HG03558 (cell line): ENCODE measurements around the gene HSPD1.
A peak's percentile ranks its signal among the peaks of the same experiment; 100 is the strongest.

Experiments
- ATAC-seq: cut with Tn5 transposase; IDR thresholded peaks from one replicate; pipeline ENCODE4 v1.9.1; 2021; ENCODE audit warnings: moderate number of reproducible peaks; ENCODE audit not compliant: unreplicated experiment; ENCODE audit errors: extremely low read depth

Gene HSPD1

DNA sequence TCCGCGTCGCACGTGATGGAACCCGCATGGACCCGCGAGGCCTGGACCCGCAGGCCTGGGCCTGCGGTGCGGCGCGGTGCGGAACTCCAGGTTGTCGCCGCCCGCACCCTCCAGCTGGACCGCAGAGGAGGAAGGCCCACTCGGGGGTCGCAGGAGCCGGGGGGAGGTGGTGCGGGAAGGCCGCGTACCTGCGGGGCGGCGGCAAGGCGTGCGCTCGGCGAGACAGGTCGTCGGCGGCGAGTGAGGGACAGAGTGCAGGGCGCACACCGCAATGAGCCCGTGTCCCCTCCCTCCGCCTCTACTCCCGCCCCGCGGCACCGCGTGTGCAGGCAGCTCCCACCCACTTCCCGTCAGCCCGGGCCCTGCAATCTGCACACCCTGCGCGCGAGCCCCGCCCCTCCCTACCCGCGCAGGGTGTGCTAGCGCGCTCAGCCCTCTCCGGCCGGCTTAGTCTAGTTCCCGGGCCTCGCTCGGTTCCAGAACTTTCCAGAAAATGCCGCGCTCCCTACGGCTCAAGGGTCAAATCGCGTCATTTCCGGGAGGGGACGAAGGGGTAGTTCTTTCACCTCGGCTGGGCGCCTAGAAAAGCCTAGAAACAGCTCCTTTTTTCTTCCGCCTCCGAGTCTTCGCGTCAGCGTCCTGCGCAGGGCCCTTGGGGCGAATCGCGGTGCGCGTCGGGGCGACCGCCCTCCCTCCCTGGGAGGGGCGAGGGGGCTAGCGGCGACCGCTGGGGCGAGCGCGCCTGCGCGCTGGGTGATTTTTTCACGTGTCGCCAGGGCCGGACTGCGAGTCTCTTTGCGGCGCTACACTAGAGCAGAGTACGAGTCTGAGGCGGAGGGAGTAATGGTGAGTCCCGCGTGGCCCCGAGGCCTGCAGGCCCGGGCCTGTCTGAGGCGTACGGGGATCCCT lies at the start of gene HSPD1, which contains the start of gene HSPE1:
TSS of gene HSPD1 (minus strand) at position 247 of the 909 bp plus-strand sequence. CDS start 992 bp downstream, outside the sequence.
TSS of gene HSPE1 (plus strand) at position 786 of the 909 bp plus-strand sequence. CDS start at position 844, 58 bp downstream.
- peak; percentile 72 for ATAC-seq

DNA sequence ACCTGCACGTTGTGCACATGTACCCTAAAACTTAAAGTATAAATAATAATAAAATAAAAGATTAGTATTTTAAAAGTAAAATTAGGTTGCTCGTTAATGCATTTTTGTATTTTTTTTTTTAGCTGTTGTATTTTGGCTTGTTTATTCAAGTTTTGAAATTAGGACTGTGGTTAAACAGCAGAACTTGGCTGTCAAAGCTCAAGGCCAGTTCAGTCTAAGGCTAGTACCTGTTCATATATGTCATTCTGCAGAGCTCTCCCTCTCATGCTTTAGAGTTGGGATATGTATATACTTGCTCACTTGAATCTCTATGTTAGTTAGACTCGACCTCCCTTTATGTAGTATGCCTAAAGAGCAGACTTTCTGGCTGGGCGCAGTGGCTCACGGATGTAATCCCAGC lies 48.9 kb upstream of the HSPD1 start:
- ATAC-seq = no peak

DNA sequence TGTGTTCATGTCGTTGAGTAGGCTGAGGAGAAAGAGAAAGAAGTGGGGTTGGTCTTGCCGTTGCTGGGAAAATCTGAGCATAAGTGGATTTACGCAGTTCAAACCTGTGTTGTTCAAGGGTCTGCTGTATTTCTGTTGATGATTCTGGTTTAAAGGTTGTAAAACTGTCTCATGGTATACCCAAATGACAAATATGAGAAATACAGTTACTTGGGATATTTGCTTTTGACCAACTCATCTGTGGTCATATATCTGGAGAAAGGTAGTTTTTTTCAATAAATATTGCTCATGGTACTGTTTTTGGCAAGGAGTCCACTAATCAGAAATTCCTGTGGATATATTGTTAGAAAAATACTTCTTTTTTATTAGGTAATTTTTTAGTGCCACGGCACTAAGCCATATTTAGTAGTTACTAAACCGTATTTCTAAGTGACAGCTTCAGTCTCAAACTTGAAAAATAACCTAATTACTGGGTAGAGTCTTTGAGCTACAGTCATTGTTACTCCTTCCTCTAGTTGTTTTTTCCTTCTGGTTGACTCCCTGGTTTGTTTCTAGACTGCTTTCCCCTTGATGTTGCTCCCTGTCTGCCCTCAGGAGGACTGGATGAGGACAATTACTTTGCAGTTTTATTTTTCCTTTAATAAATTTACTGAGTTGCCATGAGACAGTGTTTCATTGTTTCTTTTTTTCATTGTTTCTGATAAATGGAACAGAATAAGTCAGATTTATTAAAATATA lies 47.7 kb upstream of the HSPD1 start:
- no peak for ATAC-seq

DNA sequence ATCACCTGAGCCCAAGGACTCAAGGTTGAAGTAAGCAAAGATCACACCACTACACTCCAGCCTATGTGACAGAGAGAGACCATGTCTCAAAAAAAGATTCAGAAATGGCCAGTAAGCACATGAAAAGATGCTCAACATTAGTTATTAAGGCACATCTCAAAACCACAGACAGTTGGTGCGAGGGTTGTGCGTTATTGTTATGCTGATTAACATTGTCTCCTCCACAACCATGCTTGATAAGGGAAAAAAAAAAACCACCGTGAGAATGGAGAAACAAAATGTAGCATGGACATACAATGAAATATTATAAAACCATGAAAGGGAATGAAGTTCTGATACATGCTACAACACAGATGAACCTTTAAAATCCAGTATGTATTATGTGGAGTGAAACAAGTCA lies 43.6 kb upstream of the HSPD1 start:
- no peak for ATAC-seq

DNA sequence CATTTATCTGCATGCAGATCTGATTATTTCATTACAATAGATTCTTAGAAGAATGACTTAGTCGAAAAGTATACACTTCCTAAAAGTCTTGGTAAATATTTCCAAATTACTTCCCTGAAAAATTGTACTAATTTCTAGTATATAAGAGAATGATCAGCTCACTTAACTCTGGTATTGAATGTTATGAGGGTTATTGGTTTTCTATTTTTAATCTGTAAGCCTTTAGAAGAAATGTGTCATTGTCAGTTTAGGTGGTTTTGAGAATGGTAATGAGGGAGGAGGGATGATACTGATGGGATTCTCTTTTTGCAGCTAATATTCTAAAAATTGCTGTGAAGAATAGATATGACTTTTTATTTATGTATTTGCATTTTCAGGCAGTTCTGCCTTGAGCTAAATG lies 40.1 kb upstream of the HSPD1 start:
- ATAC-seq = no peak

DNA sequence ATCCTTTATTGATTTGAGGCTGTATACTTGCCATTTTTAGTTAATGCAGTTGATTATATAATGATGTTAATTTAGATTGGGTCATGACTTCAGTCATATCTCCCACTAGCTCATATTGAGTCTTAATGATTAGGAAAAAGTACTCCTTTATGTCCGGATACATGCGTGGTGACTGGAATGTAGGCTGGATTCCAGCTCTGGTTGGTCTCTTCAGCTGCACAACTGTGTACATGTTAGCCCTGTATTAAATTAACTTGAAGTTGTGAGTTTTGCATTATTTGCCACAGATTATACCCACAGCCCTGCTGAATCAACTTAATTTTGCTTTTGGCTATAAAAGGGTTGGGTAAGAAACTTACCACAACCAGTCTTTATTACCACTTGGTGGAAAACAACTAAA lies 38.8 kb upstream of the HSPD1 start:
- no peak for ATAC-seq

DNA sequence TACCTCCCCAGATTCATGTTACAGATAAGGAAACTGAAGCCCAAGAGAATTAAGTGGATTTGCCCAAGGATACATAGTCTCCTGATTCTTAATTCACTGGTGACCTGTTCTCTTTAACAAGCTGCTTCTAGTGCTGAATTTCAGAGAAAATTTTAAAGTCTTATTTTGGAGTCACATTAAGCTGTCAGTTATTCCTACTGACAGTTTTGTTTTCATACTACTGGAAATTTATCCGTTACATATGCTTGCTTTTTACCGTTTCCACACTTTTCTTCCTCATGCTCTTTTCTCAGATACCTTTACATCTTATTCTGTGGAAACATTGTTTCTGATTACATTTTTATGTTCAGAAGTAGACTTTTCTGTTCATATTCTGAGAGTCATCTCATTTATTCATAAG lies 17.5 kb upstream of the HSPD1 start:
- ATAC-seq = no peak

DNA sequence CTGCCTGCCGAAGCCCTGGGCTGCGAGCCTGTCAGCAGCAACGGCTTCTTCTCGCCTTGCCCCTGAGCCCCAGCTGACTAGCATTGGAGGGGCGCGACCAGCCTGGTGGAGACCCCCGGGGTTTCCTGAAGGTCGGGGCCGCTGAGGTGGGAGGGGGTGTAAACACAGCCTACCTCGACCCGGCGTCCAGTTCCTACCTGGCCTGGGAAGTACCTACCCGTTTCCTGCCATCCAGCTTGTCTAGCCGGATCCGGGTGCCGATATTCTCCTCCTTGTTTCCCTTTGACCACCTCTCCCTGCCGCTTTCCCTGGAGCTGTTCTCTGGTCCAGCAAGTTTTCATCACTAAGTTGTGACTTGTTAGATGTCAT lies 16.7 kb upstream of the HSPD1 start:
- no peak for ATAC-seq

DNA sequence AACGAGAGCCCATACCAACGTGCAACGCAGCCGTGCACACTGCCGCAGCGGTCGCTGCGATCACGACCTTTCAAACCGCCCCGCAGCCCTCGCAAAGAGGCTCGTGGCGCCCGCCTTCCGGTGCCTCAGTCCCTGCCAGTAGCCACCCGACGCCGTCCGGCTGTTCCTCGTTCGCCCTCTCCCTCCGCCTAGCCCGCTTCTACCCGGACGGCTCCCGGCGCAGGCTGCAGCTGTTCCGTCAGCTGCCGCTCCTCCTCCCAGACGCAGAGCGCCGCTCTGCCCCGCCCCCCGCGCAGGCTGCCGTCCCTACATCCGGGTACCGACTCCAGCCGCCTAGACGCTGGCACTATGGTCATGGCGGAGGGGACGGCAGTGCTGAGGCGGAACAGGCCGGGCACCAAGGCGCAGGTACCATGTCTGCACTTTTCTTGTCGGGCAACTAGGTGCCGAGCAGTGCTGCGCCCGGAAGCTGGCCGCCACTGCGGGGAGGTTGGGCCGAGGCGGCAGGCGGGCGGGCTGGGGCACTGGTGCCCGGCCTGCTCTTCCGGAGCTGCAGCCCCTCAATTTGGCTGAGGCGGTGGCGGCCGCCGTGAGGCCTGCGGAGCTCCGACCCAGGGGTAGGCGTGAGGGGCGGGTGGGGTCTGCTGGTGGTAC lies 16.2 kb upstream of the HSPD1 start, which contains the start of gene MOB4:
TSS of gene MOB4 (plus strand) at position 328 of the 654 bp plus-strand sequence. CDS start at position 349, 21 bp downstream.
- peak; percentile 91 for ATAC-seq

DNA sequence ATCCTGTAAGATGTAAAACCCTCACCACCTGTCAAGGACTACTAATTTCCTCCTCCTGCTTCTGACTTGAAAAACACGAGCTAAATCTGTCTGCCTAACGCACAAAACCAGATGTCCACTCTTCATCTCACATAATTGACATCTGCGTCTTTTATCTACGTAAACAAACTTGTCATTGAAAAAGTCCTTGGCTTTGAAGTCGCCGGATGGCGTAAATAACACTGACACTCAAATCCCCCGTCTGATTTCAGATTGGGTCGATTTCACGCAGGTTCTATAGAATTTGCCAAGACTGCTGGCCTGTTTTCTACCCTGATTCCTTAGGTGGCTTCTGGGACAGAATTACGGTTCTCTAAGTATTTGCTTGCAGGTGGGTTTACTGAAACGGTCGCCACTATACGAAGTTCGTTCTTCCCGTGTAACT lies 15.7 kb upstream of the HSPD1 start:
- ATAC-seq = no peak

DNA sequence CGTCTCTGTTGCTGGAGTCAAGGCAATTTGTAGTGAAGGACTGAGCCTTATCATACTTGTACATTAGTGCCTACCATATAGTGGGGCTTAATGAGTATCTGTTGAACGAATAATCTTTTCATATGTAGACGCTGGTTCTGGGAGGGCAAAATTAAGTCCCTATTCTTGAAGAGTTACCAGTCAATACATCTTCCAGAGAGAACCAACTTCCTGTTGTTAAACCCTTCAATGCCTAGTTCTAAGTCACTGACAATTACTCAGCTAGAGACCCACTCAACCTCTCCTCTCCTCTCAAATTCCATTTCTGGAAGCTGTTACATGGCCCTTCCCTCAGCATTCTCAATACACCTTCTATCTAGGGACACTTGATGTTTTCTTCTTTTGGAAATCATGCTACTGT lies 15.1 kb upstream of the HSPD1 start:
- ATAC-seq = no peak

DNA sequence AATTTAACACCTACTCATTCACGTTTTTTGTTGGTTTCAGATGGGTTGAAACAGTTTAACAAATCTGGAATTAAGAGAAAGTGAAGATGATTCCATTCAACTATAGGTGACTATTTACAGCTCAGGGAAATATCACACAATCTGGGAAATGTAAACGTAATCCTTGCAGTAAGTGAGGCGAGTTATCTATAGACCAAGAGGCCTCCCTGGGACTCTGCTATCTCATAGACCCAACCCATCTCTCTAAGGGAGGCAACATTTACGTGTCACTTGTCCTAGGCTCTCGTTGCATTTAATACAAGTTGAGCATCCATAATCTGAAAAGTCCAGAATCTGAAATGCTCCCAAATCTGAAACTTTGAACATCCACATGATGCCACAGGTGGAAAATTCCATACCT lies 14.3 kb upstream of the HSPD1 start:
- no peak for ATAC-seq

DNA sequence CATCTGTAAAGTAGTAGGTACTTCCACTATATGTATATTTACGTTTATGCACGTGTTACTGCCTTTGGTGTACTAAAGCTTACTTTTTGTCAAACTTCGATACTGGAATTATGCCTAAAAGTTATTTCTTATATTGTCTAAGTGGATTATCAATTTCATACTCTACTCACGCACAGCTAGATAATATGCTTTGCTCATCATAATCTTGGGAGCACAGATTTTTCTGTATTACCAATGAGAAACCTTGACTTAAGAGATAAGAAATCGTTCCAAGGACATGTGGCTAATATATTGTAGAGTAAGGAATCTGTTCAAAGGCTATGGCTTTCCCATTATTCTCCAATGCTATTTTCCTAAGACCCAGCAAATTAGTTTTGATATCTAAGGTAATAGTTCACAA lies 7.0 kb upstream of the HSPD1 start:
- no peak for ATAC-seq

DNA sequence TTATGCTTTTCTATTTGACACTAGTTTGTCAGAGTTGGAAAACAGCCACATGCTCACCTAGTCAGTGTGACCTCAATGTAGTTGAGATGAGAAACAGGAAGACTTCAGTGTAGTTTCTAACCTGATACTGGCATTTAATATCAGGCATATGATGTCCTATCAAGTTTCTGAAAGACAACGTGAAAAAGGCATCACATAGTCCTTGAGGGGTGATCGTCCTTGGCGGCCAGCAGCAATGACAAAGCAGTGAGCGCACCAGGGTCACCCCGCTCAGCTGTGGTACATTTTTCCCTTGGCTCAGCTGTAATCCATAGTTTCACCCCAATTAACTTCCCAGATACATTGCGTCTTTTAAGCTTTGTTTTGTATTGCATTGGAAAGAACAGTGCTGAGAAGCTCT lies 4.9 kb upstream of the HSPD1 start:
- ATAC-seq = no peak

DNA sequence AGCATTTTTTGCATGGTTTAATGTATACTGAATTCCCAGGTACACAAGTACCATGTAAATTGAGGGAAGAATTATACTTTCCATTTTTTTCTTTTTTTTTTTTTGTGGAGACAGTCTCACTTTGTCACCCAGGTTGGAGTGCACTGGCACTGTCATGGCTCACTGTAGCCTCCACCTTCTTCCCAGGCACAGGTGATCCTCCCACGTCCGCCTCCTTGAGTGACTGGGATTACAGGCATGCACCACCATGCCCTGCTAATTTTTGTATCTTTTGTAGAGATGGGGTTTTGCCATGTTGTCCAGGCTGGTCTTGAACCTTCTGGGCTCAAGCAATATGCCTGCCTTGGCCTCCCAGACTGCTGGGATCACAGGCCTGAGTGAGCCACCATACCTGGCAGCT lies 4.4 kb upstream of the HSPD1 start:
- no peak for ATAC-seq

DNA sequence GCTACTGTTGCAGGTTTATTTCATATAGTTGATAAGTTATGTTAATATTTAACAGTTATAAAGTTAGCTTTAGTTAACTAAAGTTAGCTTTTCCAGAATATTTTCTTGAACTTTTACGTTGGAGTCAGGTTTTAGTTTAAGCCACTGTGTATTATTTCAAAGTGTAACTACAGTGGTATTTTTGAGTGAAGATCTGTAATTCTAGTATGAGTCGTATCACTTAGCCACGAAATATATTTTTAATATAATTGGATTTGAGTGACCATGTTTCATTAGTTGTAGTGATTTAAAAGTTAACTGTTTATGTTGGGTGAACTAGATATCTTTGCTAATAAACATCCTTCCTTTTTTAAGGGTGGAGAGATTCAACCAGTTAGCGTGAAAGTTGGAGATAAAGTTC lies 3.0 kb upstream of the HSPD1 start:
- ATAC-seq = no peak

DNA sequence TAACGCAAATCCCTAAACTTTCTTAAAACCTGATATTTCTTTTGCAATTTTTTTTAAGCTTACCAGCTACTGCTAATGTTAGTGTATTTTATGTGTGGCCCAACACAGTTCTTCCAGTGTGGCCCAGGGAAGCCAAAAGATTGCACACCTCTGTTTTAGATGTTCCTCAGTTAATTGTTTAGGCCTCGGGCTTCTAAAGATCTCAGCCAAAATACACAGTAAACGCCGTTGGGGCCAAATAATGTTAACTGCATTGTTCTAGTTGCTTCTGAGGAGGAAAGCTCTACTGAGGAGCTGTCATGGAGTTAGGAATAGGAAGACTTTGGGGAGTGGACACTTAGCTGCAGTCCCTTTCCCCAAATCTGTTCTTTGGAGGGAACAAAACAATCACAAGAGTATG lies 2.6 kb upstream of the HSPD1 start:
- ATAC-seq = no peak

DNA sequence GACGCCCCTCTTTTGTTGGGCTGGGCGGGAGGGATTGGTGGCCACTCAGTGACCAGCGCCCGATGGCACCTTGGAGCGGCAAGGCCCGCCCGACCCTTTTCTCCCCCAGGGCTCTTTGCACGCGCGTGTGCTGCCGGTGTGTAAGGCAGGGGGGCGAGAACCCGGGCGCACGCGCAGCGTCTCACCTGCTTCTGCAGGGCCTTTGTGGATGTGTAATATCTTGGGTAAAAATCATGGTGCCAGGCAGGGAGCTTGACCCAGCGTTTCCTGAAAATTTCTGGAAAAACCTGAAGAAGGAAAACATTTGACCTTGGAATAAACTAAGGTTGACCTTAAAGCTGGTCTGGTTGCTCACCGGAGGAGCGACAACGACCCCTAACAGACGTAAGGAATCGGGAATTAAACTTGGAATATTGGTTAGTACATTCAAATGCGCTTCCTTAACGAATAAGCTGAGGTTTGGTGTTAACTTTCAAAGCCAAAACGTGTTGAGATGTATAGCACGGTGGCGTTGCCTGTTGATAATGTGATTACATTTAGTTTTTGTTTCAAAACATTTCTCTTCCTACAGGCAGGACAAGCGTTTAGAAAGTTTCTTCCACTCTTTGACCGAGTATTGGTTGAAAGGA lies 977 bp upstream of the HSPD1 start:
- no peak for ATAC-seq

DNA sequence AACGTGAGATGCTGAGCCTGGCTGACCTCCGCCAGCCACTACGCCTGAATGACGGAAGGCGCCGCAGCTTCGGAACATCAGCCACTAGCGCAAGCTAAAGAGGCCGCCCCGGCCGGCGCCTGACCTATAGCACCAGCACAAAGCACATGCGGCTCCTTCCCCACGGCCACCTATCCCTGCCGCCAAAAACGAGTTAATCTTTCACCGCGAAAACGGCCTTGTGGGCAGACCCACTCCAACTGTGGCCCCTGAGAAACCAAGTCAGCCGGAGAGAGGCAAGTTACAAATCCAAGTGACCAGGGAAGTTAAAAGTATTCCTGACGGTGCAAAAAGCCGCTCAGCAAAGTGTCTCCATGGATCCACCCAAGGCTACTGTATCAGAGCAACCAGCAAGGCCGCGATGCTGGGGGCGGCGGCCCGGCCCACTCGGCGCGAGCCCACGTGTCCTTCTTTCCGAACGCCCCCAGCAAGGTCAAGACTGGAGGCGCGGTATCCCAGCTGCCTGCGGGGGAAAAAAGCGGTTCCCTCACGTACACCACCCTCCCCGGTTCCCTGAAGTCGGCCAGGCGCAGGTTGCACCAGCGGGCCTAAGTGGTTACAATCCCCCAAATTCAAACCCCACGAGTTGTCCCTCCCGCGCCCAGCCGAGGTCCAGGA lies 575 bp downstream of the HSPD1 start:
- ATAC-seq = peak; percentile 11
